GM19025 (cell line): Measurements from ENCODE around the gene AZGP1.
"Not testable (repeated sequence)": the region's sequence is repeated elsewhere in the genome, so short reads cannot be mapped to it uniquely, and the experiment has no call there.

Experiments
- ATAC-seq: cut with Tn5 transposase; IDR thresholded peaks from one replicate; pipeline ENCODE4 v1.9.1; 2021; ENCODE audit warnings: mild to moderate bottlenecking, low read depth, moderate library complexity; ENCODE audit not compliant: unreplicated experiment

The AZGP1 gene

DNA sequence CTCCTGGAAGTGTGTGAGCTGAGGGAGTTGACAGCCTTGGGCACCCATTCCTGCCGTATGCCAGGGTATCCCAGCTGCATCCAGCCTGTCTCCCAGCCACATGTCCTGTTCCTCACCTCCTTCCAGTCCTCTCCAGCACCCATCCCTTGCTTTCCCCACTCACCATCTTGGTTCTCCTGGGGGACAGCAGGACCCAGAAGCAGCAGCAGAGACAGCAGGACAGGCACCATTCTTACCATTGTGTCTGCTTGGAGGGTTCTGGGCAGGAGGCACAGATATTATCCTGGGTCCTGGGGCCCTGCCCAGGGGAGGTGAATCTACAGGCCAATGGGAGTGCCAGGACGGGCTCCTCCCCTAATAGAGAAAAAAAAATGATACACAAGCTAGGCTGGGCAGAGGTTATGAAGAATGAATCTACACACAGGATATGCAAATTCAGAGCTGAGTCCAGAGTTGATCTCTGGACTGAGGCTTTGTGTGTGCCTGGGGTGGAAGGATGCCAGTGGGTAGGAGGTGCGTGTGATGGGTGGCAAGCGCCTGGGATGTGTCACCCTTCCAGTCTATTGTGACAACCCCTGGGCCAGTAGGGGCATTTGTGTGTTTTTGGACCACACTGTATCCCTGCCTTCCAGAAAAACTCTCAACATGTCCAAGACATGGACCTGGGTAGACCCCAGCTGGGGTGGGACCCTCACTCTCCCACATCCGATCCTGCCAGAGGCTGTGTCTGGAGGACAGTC lies at the start of gene AZGP1:
TSS of gene AZGP1 (minus strand) at position 250 of the 740 bp plus-strand sequence. CDS start at position 239, 11 bp downstream.
- ATAC-seq: no peak

DNA sequence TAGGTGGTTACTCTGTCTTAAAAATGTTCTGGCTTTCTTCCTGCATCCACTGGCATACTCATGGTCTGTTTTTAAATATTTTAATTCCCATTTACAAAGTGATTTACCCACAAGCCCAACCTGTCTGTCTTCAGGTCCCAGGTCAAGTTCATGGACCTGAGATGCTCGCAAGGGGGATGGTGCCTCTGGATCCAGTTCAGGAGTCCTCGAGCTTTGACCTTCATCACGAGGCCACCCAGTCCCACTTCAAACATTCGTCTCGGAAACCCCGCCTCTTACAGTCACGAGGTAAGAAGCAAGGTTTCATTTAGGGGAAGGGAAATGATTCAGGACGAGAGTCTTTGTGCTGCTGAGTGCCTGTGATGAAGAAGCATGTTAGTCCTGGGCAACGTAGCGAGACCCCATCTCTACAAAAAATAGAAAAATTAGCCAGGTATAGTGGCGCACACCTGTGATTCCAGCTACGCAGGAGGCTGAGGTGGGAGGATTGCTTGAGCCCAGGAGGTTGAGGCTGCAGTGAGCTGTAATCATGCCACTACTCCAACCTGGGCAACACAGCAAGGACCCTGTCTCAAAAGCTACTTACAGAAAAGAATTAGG lies 48.3 kb upstream of the AZGP1 start:
- no peak for ATAC-seq

DNA sequence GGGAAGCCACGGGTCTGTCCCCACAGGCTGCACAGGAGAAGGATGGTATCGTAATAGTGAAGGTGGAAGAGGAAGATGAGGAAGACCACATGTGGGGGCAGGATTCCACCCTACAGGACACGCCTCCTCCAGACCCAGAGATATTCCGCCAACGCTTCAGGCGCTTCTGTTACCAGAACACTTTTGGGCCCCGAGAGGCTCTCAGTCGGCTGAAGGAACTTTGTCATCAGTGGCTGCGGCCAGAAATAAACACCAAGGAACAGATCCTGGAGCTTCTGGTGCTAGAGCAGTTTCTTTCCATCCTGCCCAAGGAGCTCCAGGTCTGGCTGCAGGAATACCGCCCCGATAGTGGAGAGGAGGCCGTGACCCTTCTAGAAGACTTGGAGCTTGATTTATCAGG lies 47.7 kb upstream of the AZGP1 start:
- no peak for ATAC-seq

DNA sequence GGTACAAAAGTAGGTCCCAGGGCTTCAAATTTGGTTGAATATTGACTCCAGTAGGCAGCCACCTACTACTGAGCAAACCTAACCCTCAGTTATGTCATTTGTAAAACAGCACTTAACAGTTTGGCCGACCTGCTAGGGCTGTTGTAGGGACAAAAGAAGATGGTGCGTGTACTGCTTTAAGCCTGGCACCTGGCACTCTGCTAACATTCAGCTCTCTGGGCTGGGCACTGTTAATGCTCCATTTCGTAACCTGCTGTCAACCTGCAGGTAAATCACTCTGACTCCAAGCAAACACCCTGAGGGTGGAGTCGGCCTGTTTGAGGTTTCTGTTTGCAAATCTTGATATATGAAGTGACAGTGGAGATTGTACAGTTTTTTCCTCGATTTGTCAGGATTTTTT lies 46.8 kb upstream of the AZGP1 start:
- no peak for ATAC-seq

DNA sequence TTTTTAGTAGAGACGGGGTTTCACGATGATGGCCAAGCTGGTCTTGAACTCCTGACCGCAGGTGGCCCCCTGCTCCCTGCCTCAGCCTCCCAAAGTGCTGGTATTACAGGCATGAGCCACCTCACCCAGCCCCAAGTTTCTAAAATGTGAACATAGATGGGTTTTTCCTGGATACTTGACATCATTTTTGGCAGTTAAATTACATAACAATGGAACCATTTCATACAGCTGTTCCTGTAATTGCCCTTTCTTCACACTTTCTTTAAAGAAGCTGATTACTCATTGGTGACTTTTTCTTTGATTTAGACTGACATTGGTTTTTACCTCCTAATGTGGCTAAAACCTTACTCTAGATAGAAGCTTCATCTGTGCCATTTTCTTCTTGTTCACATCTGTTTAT lies 45.5 kb upstream of the AZGP1 start:
- ATAC-seq: no peak

DNA sequence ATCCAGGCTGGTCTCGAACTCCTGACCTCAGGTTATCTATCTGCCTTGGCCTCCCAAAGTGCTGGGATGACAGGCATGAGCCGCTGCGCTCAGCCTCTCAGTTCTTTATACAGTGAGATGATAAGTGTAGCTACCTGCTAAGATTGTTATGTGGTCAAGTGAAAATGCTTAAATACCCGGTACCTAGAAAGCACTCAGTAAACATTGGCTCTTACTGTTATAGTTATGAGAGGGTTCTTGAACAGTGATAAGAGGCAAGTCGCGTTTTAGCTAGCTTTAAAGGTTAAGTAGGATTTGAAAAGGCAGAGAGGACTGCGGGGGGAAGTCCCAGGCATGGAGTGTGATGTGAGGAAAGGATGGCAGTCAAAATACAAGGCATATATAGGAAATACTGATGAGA lies 44.1 kb upstream of the AZGP1 start:
- no peak for ATAC-seq

DNA sequence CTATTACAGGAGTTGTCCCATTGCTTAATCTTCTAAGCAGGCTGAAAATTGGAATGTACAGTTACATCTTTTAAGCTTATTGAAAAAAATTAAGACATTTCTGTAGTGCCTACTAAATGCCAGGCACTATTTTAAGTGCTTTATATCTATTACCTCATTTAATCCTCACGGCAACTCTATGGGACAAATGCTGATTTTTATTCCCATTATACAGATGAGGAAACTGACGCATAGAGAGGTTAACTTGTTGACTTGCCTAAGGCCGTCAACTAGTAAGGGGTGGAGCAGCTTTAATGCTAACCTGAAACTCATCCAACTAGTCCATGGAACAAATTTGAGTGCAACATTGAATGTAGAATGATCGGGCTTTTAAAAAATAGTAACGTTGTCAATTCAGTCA lies 42.0 kb upstream of the AZGP1 start:
- ATAC-seq: no peak

DNA sequence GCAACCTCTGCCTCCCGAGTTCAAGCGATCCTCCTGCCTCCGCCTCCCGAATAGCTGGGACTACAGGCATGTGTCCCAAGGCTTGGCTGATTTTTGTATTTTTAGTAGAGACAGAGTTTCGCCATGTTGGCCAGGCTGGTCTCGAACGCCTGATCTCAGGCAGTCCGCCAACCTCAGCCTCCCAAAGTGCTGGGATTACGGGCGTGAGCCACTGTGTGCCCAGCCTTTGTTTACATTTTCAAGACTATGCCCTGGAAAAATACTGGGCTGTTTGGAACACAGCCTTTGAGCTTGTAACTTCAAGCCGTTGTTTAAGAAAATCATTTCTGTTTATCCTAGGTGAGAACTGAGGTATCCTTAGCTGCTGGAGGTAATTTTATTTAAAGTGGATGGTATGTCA lies 41.5 kb upstream of the AZGP1 start:
- ATAC-seq: no peak

DNA sequence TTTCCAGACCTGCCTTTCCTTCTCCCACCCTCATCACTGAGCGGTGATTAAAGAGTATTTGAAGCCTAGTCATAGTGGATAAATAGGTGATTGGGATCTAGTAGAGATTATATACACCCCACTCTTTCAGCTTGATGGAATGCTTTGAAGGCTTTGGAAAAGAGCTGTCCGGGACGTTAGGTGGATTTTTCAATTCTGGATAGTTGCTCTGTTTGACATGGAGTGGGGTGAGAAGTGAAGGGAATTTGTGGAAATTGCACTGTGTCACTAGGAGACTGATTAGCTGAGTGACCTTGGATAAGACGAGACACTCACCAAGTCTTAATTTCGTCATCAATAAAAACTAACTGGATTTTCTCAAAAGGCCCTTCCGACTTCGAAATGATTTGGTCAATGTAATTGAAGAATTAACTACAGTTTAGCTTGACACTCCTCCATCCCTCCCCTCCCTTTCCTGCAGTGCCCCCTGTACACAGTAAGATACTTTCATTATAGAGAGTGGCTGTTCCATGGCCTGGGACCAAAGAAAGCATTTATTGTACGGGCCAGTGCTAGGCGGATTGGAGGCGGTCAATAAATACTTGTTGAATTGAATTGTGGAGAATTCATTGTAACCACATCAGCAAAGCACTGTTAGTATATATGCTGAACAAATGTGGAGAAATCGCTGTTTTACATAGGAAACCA lies 40.5 kb upstream of the AZGP1 start:
- no peak for ATAC-seq

DNA sequence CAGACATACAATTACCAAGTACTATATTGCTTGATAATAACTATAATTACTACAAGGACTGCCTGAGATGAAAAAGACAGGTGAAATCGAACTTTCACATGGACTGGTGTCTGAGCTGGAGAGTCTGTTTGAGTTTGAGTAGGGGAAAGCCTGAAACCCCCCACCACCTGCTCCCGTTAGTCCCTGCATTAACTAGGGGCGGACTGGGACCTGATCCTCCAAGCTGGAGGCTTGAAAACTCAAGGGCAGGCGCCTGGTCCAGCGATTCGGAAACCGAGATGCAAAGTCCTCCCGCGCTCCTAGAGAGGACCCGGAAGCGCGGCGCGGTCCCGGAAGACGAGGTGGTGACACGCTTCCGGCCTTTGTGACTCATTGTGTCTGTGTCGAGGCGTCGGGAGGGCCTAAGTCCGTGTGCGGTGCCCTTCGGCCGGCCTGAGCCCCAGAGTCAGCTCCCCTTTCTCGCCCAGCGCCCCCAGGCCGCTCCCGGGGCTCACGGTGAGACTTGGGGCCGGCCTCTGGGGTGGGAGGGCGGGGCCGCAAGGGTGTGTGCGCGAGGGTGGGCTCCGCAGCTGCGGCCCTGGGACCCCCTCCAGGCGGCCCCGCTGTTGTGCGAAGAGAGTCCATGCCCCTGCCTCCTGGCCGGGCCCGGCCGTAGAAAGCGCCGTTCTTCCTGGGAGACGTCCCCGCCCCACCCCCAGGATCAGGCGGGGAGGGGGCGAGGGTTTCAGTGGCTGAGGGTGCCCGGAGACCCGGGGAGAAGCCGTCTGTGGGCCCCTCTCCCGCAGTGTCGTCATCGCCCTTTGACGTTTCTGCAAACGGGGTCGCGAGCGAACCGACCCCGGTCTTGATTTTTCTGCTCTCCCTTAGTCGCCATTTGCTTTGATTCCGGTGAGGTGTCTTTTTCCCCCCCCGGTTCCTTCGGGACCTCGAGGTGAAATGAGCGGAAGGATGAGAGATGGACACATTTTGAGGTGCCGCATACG lies 39.7 kb upstream of the AZGP1 start, which contains the start of gene ZKSCAN1:
TSS of gene ZKSCAN1 (plus strand) at position 365 of the 983 bp plus-strand sequence. CDS start 7,911 bp downstream, outside the sequence.
- ATAC-seq: peak; percentile 99

DNA sequence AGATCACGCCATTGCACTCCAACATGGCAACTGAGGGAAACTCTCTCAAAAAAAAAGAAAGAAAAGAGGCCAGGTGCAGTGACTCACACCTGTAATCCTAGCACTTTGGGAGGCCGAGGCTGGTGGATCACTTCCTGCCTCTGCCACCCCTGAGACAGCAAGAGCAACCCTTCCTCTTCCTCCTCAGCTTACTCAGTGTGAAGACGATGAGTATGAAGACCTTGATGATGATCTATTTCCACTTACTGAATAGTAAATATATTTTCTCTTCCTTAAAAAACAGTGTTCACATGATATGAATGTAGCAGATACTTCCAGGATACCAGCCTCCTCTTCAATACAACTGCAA lies 37.5 kb upstream of the AZGP1 start:
- no peak for ATAC-seq

DNA sequence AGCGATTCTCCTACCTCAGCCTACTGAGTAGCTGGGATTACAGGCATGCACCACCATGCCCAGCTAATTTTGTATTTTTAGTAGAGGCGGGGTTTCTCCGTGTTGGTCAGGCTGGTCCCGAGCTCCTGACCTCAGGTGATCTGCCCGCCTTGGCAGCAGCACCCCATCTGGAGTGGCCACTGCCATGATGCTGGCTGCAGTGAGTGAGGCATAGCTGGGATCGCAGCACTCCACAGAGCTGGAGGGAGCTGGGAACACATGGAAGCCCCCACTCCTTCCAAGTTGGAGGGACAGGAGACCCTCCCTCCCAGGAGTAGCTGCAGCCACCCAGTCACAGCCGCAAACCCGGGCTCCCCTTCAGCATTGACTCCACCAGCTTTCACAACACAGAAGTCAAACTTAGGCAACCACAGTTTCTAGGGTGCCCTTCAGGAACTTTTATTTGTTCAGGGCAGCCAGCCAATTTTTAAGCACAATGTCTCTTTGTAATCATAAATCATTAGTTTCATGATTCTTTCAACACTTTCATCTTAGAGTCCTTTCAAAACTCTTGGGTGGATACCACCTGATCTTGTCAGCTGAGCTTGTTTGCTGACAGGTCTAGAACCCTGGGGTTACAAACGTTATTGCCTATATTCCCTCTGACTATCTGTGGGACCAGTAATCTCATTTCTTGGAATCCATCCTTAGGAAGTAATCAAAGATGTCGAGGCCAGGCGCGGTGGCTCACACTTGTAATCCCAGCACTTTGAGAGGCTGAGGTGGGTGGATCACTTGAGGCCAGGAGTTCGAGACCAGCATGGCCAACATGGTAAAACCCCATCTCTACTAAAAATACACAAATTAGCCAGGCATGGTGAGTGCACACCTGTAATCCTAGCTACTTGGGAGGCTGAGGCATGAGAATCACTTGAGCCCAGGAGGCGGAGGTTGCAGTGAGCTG lies 36.8 kb upstream of the AZGP1 start:
- not testable (repeated sequence) for ATAC-seq

DNA sequence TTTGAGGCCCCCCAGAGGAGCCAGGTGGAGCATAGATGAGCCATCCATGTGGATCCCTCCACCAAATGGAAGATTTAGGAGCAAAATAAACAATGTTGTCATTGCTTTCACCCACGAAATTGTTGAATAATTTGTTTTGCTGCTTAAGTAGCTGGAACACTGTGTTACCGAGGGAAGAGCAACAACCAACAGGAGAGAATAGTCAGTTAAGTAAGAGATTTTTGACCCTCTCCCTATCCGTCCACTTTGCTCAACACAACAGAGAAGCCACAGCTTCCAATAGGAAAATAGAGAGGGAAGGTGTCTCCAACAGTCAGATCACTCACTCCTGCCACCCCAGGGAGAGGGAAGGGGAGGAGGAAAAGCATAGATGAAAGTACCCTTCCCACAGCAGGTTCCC lies 35.7 kb upstream of the AZGP1 start:
- no peak for ATAC-seq

DNA sequence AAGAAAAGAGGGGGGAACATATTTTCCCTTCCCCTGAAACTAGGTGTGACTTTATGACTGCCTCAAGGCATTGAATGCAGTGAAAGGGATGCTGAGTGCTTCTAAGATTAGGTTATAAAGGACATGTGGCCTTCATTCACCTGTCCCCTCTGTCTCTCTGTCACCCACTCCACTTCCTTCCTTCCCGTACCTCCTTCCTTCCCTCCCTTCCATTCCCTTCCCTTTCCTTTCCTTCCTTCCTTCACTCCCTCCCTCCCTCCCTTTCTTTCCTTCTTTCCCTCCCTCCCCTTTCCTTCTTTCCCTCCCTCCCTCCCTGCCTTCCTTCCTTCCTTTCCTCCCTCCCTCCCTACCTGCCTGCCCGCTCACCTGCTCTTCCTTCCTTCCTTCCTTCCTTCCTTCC lies 35.1 kb upstream of the AZGP1 start:
- ATAC-seq: no peak

DNA sequence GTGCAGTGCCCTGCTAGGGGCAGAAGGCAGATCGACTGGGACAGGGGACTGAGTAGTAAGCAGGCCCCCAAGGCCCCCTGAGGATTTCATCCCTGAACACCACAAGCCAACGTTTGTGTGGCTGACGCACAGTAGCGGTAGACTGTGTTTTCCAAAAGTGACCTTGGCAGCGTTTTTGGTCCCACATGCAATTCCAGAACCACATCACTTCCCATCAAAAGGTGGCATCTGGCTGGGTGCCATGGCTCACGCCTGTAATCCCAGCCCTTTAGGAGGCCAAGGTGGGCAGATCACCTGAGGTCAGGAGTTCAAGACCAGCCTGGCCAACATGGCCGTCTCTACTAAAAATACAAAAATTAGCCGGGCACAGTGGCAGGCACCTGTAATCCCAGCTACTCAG lies 34.1 kb upstream of the AZGP1 start:
- ATAC-seq: not testable (repeated sequence)

DNA sequence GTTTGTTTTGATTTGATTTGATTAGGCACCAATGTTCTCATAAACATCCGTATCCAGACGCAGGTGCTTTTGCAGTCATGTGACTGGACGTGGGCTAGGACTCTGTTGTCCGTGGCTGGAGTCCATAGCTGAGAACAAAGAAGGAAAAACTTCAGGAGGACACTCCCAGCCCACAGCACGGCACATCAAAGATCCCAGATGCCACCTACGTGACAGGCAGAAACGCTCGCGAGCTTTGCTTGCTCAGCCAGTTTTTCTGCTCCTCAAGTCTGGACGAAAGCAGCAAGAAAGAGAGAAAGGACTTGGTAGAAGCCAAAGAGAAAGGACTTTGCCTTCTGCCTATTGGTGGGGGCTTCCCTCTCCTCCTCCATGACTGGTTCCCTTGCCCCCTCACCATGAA lies 32.7 kb upstream of the AZGP1 start:
- ATAC-seq: no peak

DNA sequence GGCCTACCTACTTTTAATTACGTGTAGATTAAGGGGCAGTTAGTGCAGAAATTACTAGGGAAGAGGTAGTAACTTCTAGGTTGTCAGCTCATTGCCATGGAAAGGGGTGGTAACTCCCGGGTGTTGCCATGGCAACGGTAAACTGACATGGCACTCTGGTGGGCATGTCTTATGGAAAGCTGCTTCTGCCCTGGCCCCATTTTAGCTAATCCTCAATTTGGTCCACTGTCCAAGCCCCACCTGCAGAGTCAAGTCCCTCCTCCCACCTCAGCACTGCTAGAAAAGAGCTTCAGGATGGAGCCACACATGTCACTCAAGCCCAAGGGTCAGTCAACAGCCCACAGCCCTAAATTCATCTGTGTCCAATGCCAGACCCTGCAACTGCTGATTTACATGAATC lies 32.1 kb upstream of the AZGP1 start:
- no peak for ATAC-seq

DNA sequence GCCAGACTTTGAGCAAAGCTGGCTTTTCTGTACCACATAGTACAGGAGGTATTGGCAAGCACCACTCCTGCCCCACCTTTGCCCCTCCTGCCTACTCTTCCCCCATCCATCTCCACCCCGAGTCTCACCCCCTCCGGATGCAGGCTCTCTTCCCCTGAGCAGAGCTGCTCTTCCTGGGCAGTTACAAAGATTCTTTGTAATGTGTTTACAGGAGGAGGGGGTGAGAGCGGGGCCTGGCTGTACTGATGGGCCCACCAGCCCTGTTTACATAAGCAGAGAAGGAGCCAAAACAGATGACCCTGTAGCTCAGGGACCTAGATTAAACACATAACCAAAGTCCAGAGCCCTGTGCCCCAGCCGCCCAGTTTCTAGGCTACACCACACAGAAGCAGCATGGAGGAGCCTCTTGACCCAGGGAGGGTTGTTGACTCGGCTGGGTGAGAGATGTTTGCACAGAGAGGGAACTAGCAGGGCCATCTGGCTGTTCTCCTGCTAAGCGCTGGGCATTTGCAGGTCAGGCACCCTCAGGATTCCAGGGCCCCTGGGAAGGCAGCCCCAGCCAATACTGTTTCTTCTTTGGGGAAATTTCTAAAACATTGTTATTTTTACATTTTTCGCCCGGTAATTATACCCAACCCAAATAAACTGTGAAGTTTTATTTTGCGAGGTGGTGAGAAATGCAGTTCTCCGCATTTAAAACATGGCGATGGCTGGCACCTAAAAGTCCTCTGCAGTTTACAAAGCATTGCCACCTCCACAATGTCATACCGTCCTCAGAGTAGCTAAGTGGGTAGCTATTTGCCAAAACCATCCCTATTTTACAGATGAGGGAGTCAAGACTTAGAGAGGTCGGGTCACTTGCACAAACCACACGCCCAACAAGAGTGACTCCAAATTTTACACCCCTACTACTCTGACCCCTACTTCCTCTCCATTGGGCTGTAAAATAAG lies 28.2 kb upstream of the AZGP1 start:
- no peak for ATAC-seq
